H9 (cell line): ENCODE data around the gene NT5C2. TPM values are rescaled to one million over a fixed set of nuclear protein-coding genes. Genes with fewer than 3 reads are reported as not detected.

Experiments
- DNase-seq: peaks from one replicate; pipeline ENCODE4 v3.0.0-alpha.2; 2017
- H2AFZ ChIP-seq: one replicate; pipeline ENCODE4 v1.6.1; 2013; ENCODE audit warnings: mild to moderate bottlenecking, low read length, control low read depth, moderate library complexity
- H2AK5ac ChIP-seq: 2 replicates; pipeline ENCODE4 v1.6.1; 2013; ENCODE audit warnings: low read length, control low read depth, mixed read lengths; ENCODE audit not compliant: insufficient read length
- H2BK120ac ChIP-seq: one replicate; pipeline ENCODE4 v1.6.1; 2013; ENCODE audit warnings: low read depth, mild to moderate bottlenecking, low read length, control low read depth, inconsistent platforms; ENCODE audit not compliant: poor library complexity, severe bottlenecking
- H2BK12ac ChIP-seq: 2 replicates; pipeline ENCODE4 v1.6.1; 2013; ENCODE audit warnings: low read length, control low read depth, mixed read lengths, low read depth; ENCODE audit not compliant: insufficient read length
- H2BK15ac ChIP-seq: 2 replicates; pipeline ENCODE4 v1.6.1; 2013; ENCODE audit warnings: low read depth, low read length, control low read depth
- H2BK20ac ChIP-seq: one replicate; pipeline ENCODE4 v1.6.1; 2013; ENCODE audit warnings: low read depth, mild to moderate bottlenecking, low read length, control low read depth, inconsistent platforms; ENCODE audit not compliant: poor library complexity, severe bottlenecking
- H2BK5ac ChIP-seq: 2 replicates; pipeline ENCODE4 v1.6.1; 2013; ENCODE audit warnings: low read length, control low read depth, mixed read lengths; ENCODE audit not compliant: insufficient read length
- H3K14ac ChIP-seq: 2 replicates; pipeline ENCODE4 v1.6.1; 2013; ENCODE audit warnings: low read length, control low read depth; ENCODE audit not compliant: insufficient read depth
- H3K18ac ChIP-seq: 2 replicates; pipeline ENCODE4 v1.6.1; 2013; ENCODE audit warnings: low read depth, mild to moderate bottlenecking, mixed read lengths, low read length, control low read depth; ENCODE audit not compliant: insufficient read length
- H3K23ac ChIP-seq: 2 replicates; pipeline ENCODE4 v1.6.1; 2013; ENCODE audit warnings: low read length, control low read depth, mixed read lengths, low read depth; ENCODE audit not compliant: insufficient read length
- H3K23me2 ChIP-seq: 2 replicates; pipeline ENCODE4 v1.6.1; 2013; ENCODE audit warnings: low read depth, mild to moderate bottlenecking, mixed read lengths, low read length, control low read depth; ENCODE audit not compliant: insufficient read length, poor library complexity, severe bottlenecking
- H3K27ac ChIP-seq: 2 replicates; pipeline ENCODE4 v1.5.1; 2013; ENCODE audit warnings: low read length, control low read depth, mixed read lengths, low read depth; ENCODE audit not compliant: insufficient read length
- H3K27me3 ChIP-seq: 2 replicates; pipeline ENCODE4 v1.6.1; 2013; ENCODE audit warnings: low read length, control low read depth, inconsistent platforms; ENCODE audit not compliant: insufficient read depth
- H3K4ac ChIP-seq: 2 replicates; pipeline ENCODE4 v1.6.1; 2013; ENCODE audit warnings: low read depth, mild to moderate bottlenecking, control low read depth, inconsistent platforms, low read length, moderate library complexity
- H3K4me1 ChIP-seq: 2 replicates; pipeline ENCODE4 v1.6.1; 2013; ENCODE audit warnings: low read length, control low read depth, inconsistent platforms; ENCODE audit not compliant: insufficient read depth
- H3K4me2 ChIP-seq: 2 replicates; pipeline ENCODE4 v1.6.1; 2013; ENCODE audit warnings: low read length, control low read depth, mixed read lengths; ENCODE audit not compliant: insufficient read length, insufficient read depth
- H3K56ac ChIP-seq: 2 replicates; pipeline ENCODE4 v1.6.1; 2013; ENCODE audit warnings: low read depth, mild to moderate bottlenecking, mixed read lengths, low read length, control low read depth; ENCODE audit not compliant: insufficient read length
- H3K79me1 ChIP-seq: 2 replicates; pipeline ENCODE4 v1.6.1; 2013; ENCODE audit warnings: low read depth, mild to moderate bottlenecking, moderate library complexity, low read length, control low read depth, inconsistent platforms; ENCODE audit not compliant: insufficient read depth, poor library complexity, severe bottlenecking
- H3K79me2 ChIP-seq: 2 replicates; pipeline ENCODE4 v1.6.1; 2013; ENCODE audit warnings: low read length, control low read depth, inconsistent platforms; ENCODE audit not compliant: insufficient read depth
- H3K9ac ChIP-seq: 2 replicates; pipeline ENCODE4 v1.6.1; 2013; ENCODE audit warnings: low read length, control low read depth, mixed read lengths; ENCODE audit not compliant: insufficient read length; ENCODE audit errors: extremely low read depth
- H3K9me3 ChIP-seq: one replicate; pipeline ENCODE4 v1.6.1; 2013; ENCODE audit warnings: low read depth, low read length, inconsistent platforms; ENCODE audit not compliant: control insufficient read depth
- H3T11ph ChIP-seq: one replicate; pipeline ENCODE4 v1.6.1; 2013; ENCODE audit warnings: mild to moderate bottlenecking, low read length, control low read depth, inconsistent platforms
- H4K20me1 ChIP-seq: one replicate; pipeline ENCODE4 v1.6.1; 2013; ENCODE audit not compliant: control insufficient read depth, insufficient read length, insufficient read depth
- H4K5ac ChIP-seq: 2 replicates; pipeline ENCODE4 v1.6.1; 2013; ENCODE audit warnings: low read depth, mild to moderate bottlenecking, mixed read lengths, low read length, control low read depth; ENCODE audit not compliant: insufficient read length
- H4K8ac ChIP-seq: replicated peaks from 2 replicates; pipeline ENCODE4 v1.6.1; 2013; ENCODE audit warnings: low read length, control low read depth, mixed read lengths, low read depth; ENCODE audit not compliant: insufficient read length
- H4K91ac ChIP-seq: 2 replicates; pipeline ENCODE4 v1.6.1; 2013; ENCODE audit warnings: low read depth, mild to moderate bottlenecking, moderate library complexity, mixed read lengths, low read length, control low read depth; ENCODE audit not compliant: insufficient read length
- H3K27ac Mint-ChIP-seq, 3 experiments: 2 replicates in 2 of 3; 3 replicates in 1 of 3; pipeline ENCODE4 v1.8.0; 2020 to 2021; ENCODE audit warnings: mixed read lengths in 3 of 3, mild to moderate bottlenecking in 1 of 3, moderate library complexity in 1 of 3
- H3K27me3 Mint-ChIP-seq: 2 replicates; pipeline ENCODE4 v1.8.0; 2021; ENCODE audit warnings: low read depth, mild to moderate bottlenecking, moderate library complexity, mixed read lengths
- H3K36me3 Mint-ChIP-seq, 3 experiments: 2 replicates in 2 of 3; 3 replicates in 1 of 3; pipeline ENCODE4 v1.8.0; 2020 to 2021; ENCODE audit warnings: low read depth in 3 of 3, mixed read lengths in 3 of 3; ENCODE audit not compliant: insufficient read depth in 1 of 3
- H3K4me1 Mint-ChIP-seq, 2 experiments: 2 replicates each; pipeline ENCODE4 v1.8.0; 2020; ENCODE audit warnings: mixed read lengths in 2 of 2
- H3K4me3 Mint-ChIP-seq, 2 experiments: 2 replicates in 1 of 2; 3 replicates in 1 of 2; pipeline ENCODE4 v1.8.0; 2020 to 2021; ENCODE audit warnings: mild to moderate bottlenecking in 2 of 2, mixed read lengths in 2 of 2, moderate library complexity in 1 of 2
- H3K9me3 Mint-ChIP-seq, 2 experiments: 2 replicates in 1 of 2; 3 replicates in 1 of 2; pipeline ENCODE4 v1.8.0; 2020; ENCODE audit warnings: mild to moderate bottlenecking in 2 of 2, mixed read lengths in 2 of 2, moderate library complexity in 1 of 2
- WGBS: extraction: QIAGEN DNeasy Blood & Tissue Kit; methylation state at CpG from one replicate; pipeline ENCODE4 v1.1.7; 2013; ENCODE audit warnings: missing lambda C conversion rate, low lambda C conversion rate, mixed read lengths; ENCODE audit not compliant: insufficient read length; ENCODE audit errors: extremely low coverage; 5-methylcytosine and 5-hydroxymethylcytosine counted together
- total RNA-seq: library from RNA; stranded (reverse); gene quantifications from 2 replicates; pipeline ENCODE4 v1.2.1, GENCODE V29; 2021
- TF ChIP-seq, protein P1 (sequence below): fragments of 200-600 bp; sonication (generic); conservative IDR thresholded peaks from 3 replicates; pipeline ENCODE4 v1.8.0; 2021; ENCODE audit warnings: antibody characterized with exemption, mild to moderate bottlenecking

The NT5C2 gene
- total RNA-seq, 1 experiment from 2014 or later = 69.6 TPM

DNA sequence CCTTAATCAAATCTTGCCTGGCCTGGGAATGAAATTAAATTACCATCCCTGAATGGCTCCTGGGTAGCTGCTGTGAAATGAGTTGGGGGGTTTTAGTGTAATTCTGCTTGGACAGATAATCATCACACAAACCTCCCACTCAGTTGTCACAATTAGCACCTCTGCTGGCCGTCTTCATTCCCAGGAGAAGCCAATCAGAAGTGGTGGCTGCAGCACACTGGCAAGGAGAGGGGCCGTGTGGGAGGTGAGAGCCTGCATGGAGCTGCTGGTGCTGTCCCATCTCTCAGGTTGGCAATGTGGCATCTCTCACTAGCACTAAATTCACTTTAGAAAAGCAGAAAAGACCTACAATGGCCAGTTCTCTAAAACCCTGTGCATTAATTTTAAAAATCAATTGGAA, 92.5 kb downstream of the NT5C2 start:
- Histone ChIP-seq H2BK12ac (no peak overlapping the region), H3K79me1 (no peaks in the 10 kb centered on the region), H3K27me3 (no peaks in the 10 kb centered on the region), H3K14ac (no peak overlapping the region), H4K91ac (no peak overlapping the region), H3K27ac (no peak overlapping the region), H3K23me2 (no peaks in the 10 kb centered on the region), H3T11ph (no peak overlapping the region), H2BK20ac (no peak overlapping the region), H2BK120ac (no peak overlapping the region), H3K79me2 (no peaks in the 10 kb centered on the region), H3K9ac (no peak overlapping the region), H3K9me3 (no peaks in the 10 kb centered on the region), H2BK15ac (no peak overlapping the region), H2AK5ac (no peak overlapping the region), H2AFZ (no peak overlapping the region), H3K4ac (no peak overlapping the region), H4K5ac (no peak overlapping the region), H2BK5ac (no peak overlapping the region), H3K56ac (no peak overlapping the region), H3K4me1 (peaks cover 4% of the 10 kb centered on the region), H4K8ac (no peak overlapping the region), H3K23ac (no peak overlapping the region), H3K18ac (no peak overlapping the region), H3K4me2 (no peak overlapping the region), H4K20me1 (no peaks in the 10 kb centered on the region)
- WGBS = no CpG with 5 or more reads among the region's 2 CpGs
- no peak overlapping the region for H3K4me3 Mint-ChIP-seq
- H3K9me3 Mint-ChIP-seq = no peaks in the 10 kb centered on the region
- H3K4me1 Mint-ChIP-seq = peaks cover 15% of the 10 kb centered on the region in 2 experiments
- H3K27me3 Mint-ChIP-seq = no peaks in the 10 kb centered on the region
- TF ChIP-seq, protein P1, sequence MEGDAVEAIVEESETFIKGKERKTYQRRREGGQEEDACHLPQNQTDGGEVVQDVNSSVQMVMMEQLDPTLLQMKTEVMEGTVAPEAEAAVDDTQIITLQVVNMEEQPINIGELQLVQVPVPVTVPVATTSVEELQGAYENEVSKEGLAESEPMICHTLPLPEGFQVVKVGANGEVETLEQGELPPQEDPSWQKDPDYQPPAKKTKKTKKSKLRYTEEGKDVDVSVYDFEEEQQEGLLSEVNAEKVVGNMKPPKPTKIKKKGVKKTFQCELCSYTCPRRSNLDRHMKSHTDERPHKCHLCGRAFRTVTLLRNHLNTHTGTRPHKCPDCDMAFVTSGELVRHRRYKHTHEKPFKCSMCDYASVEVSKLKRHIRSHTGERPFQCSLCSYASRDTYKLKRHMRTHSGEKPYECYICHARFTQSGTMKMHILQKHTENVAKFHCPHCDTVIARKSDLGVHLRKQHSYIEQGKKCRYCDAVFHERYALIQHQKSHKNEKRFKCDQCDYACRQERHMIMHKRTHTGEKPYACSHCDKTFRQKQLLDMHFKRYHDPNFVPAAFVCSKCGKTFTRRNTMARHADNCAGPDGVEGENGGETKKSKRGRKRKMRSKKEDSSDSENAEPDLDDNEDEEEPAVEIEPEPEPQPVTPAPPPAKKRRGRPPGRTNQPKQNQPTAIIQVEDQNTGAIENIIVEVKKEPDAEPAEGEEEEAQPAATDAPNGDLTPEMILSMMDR = no peak
- peaks cover 4 to 46% (median 16%) of the 10 kb centered on the region in 3 experiments; a peak in 4 of 7 replicates for H3K36me3 Mint-ChIP-seq
- H3K27ac Mint-ChIP-seq = no peak overlapping the region
- DNase-seq = no peak
